ENCODE results near the gene ASS1. TPM values are rescaled to one million over a fixed set of nuclear protein-coding genes. Genes with fewer than 3 reads are reported as not detected.

The ASS1 gene
- total and polyA plus RNA-seq, 2 of the 13 experiments (the other 11 are each of a cell fraction or from before 2014, with no cell fraction given): 77.6 to 122 TPM

- TF ChIP-seq CAMTA2 (CRISPR knock-in tag; IDR thresholded peaks at IDR 0.05; ENCODE audit: borderline replicate concordance) (no peak), RAD21 (CRISPR knock-in tag; IDR thresholded peaks at IDR 0.05) (peak; percentile 98), HCFC1 (IDR thresholded peaks at IDR 0.05; ENCODE audit: low read depth, low read length) (no peak; the same call in 1 of the 2 replicates), ZNF101 (CRISPR knock-in tag; IDR thresholded peaks at IDR 0.05; ENCODE audit: borderline replicate concordance, low read depth) (no peak), ZFP41 (CRISPR knock-in tag; IDR thresholded peaks at IDR 0.05; ENCODE audit: borderline replicate concordance) (peak; percentile 63; the same call in 1 of the 2 replicates), NR2C2 (CRISPR knock-in tag; IDR thresholded peaks at IDR 0.05; ENCODE audit: borderline replicate concordance) (no peak), BCL6 (CRISPR knock-in tag; IDR thresholded peaks at IDR 0.05) (0 out of 2 replicates have a peak, but pooled peaks have one; percentile 13), ZNF354B (CRISPR knock-in tag; IDR thresholded peaks at IDR 0.05) (no peak), ZNF225 (CRISPR knock-in tag; IDR thresholded peaks at IDR 0.05) (peak; percentile 72; the same call in 1 of the 2 replicates), NFE2 (CRISPR knock-in tag; IDR thresholded peaks at IDR 0.05) (no peak), NFATC3 (CRISPR knock-in tag; IDR thresholded peaks at IDR 0.05) (no peak), REST (IDR thresholded peaks at IDR 0.05; ENCODE audit: borderline replicate concordance in 1 of 2, low read depth in 1 of 2, low read length in 2 of 2) (no peak), PPARG (CRISPR knock-in tag; conservative IDR thresholded peaks at IDR 0.05) (no peak), ATF1 (CRISPR knock-in tag; IDR thresholded peaks at IDR 0.05) (no peak), SMC3 (IDR thresholded peaks at IDR 0.05; ENCODE audit: low read length) (peak; percentile 62; the same call in 1 of the 2 replicates), ZNF350 (CRISPR knock-in tag; IDR thresholded peaks at IDR 0.05; ENCODE audit: borderline replicate concordance, low read depth) (0 out of 2 replicates have a peak, but pooled peaks have one; percentile 51), ZNF567 (CRISPR knock-in tag; IDR thresholded peaks at IDR 0.05; ENCODE audit: borderline replicate concordance) (0 out of 2 replicates have a peak, but pooled peaks have one; percentile 57), ZNF574 (CRISPR knock-in tag; IDR thresholded peaks at IDR 0.05) (peak; percentile 11; the same call in 1 of the 2 replicates), PBX3 (CRISPR knock-in tag; IDR thresholded peaks at IDR 0.05; ENCODE audit: borderline replicate concordance) (no peak), MYC (CRISPR knock-in tag; IDR thresholded peaks at IDR 0.05; ENCODE audit: borderline replicate concordance) (0 out of 2 replicates have a peak, but pooled peaks have one; percentile 49), GLI4 (CRISPR knock-in tag; IDR thresholded peaks at IDR 0.05; ENCODE audit: borderline replicate concordance) (no peak), RFX3 (CRISPR knock-in tag; IDR thresholded peaks at IDR 0.05) (no peak)
- TF ChIP-seq, protein P1, sequence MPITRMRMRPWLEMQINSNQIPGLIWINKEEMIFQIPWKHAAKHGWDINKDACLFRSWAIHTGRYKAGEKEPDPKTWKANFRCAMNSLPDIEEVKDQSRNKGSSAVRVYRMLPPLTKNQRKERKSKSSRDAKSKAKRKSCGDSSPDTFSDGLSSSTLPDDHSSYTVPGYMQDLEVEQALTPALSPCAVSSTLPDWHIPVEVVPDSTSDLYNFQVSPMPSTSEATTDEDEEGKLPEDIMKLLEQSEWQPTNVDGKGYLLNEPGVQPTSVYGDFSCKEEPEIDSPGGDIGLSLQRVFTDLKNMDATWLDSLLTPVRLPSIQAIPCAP (CRISPR knock-in tag; IDR thresholded peaks at IDR 0.05; ENCODE audit: low read depth): no peak
These were observed 16.5 kb downstream of the ASS1 start (continued) for GRCh38 chr9:130461218-130461630.

Measured in HepG2 (cell line).